ENCODE data around the gene RHEX. TPM values are rescaled to one million over a fixed set of nuclear protein-coding genes. Genes with fewer than 3 reads are reported as not detected.
A peak's percentile ranks its signal among the peaks of the same experiment; 100 is the strongest.

Gene RHEX
- total and polyA plus RNA-seq, 2 of the 13 experiments (the other 11 are each of a cell fraction or from before 2014, with no cell fraction given): 1.4 to 2.7 TPM

GRCh38 chr1:206106328-206107167 lies 53.6 kb downstream of the RHEX start (continued):
- TF ChIP-seq ARID5B (CRISPR knock-in tag; IDR thresholded peaks at IDR 0.05) (0 out of 2 replicates have a peak, but pooled peaks have one; percentile 26), RBM22 (optimal IDR thresholded peaks at IDR 0.05; ENCODE audit: low read length) (no peak), ELF1 (CRISPR knock-in tag; IDR thresholded peaks at IDR 0.05) (no peak), AKAP8 (CRISPR knock-in tag; IDR thresholded peaks at IDR 0.05) (no peak), ZBED4 (CRISPR knock-in tag; IDR thresholded peaks at IDR 0.05; ENCODE audit: borderline replicate concordance) (no peak), PRDM4 (CRISPR knock-in tag; IDR thresholded peaks at IDR 0.05; ENCODE audit: borderline replicate concordance) (no peak), ZBTB37 (CRISPR knock-in tag; IDR thresholded peaks at IDR 0.05) (no peak), NONO (IDR thresholded peaks at IDR 0.05) (no peak), NONO (CRISPR knock-in tag; conservative IDR thresholded peaks at IDR 0.05) (no peak), TRIM22 (IDR thresholded peaks at IDR 0.05) (no peak), SMC3 (IDR thresholded peaks at IDR 0.05; ENCODE audit: low read length) (peak; percentile 94), HOMEZ (CRISPR knock-in tag; IDR thresholded peaks at IDR 0.05; ENCODE audit: low read depth) (no peak), STAG1 (CRISPR knock-in tag; IDR thresholded peaks at IDR 0.05) (peak; percentile 98), SRF (IDR thresholded peaks at IDR 0.05; ENCODE audit: low read depth, low read length) (no peak)

Data from HepG2 (cell line).